Esophagus muscularis mucosa (tissue), 3 donors: ENCODE data around the gene KIF3A.

Experiments
- POLR2A ChIP-seq: fragments of 450-650 bp; IDR thresholded peaks from one replicate; pipeline ENCODE4 v1.6.1; 2017; ENCODE audit warnings: antibody characterized with exemption, moderate library complexity, mild to moderate bottlenecking, low read depth
- TF ChIP-seq, protein P1 (sequence below), 3 experiments: fragments of 200-600 bp in 2 of 3; fragments of 450-650 bp in 1 of 3; sonication (generic) in 2 of 3; IDR thresholded peaks; one replicate each; pipeline ENCODE4 v1.5.1; 2017 to 2019; ENCODE audit warnings: antibody characterized with exemption in 3 of 3, mild to moderate bottlenecking in 2 of 3, moderate library complexity in 1 of 3

DNA sequence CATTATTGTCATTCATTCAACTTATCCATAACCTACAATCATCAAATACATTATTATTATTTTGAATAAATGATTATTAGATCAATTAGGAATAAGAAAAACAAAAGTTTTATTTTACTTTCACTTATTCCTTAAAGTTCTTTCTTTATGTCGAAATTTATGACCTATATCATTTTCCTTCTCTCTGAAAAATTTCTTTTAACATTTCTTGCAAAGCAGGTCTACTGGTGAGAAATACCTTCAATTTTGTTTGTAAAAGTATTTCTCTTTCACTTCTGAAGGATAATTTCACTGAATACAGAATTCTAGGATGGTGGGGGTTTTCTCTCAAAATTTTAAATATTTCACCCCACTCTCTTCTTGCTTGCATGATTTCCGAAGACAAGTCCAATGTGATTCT is 7.3 kb upstream of the KIF3A start:
- TF ChIP-seq, protein P1, sequence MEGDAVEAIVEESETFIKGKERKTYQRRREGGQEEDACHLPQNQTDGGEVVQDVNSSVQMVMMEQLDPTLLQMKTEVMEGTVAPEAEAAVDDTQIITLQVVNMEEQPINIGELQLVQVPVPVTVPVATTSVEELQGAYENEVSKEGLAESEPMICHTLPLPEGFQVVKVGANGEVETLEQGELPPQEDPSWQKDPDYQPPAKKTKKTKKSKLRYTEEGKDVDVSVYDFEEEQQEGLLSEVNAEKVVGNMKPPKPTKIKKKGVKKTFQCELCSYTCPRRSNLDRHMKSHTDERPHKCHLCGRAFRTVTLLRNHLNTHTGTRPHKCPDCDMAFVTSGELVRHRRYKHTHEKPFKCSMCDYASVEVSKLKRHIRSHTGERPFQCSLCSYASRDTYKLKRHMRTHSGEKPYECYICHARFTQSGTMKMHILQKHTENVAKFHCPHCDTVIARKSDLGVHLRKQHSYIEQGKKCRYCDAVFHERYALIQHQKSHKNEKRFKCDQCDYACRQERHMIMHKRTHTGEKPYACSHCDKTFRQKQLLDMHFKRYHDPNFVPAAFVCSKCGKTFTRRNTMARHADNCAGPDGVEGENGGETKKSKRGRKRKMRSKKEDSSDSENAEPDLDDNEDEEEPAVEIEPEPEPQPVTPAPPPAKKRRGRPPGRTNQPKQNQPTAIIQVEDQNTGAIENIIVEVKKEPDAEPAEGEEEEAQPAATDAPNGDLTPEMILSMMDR (IDR thresholded peaks at IDR 0.05), result no peak
- no peak for TF ChIP-seq POLR2A
